Measurements from ENCODE around the gene DNAH3. TPM values are rescaled to one million over a fixed set of nuclear protein-coding genes. Genes with fewer than 3 reads are reported as not detected.

Gene DNAH3
- total and polyA plus RNA-seq, 3 donors from 2014 or later = 11.7 to 21.2 (median 19.9) TPM

- intact Hi-C loops (cut with DNase I; ENCODE audit: low total_unique reads) = no loop called here
- Histone ChIP-seq H3K27me3 (no peaks in the 10 kb centered on the region), H3K9me3 (no peaks in the 10 kb centered on the region), H3K4me3 (no peak overlapping the region), H3K36me3 (ENCODE audit: low read depth, missing control alignments) (no peaks in the 10 kb centered on the region), H3K27ac (no peak overlapping the region), H3K4me1 (no peaks in the 10 kb centered on the region)
- TF ChIP-seq, protein P1, sequence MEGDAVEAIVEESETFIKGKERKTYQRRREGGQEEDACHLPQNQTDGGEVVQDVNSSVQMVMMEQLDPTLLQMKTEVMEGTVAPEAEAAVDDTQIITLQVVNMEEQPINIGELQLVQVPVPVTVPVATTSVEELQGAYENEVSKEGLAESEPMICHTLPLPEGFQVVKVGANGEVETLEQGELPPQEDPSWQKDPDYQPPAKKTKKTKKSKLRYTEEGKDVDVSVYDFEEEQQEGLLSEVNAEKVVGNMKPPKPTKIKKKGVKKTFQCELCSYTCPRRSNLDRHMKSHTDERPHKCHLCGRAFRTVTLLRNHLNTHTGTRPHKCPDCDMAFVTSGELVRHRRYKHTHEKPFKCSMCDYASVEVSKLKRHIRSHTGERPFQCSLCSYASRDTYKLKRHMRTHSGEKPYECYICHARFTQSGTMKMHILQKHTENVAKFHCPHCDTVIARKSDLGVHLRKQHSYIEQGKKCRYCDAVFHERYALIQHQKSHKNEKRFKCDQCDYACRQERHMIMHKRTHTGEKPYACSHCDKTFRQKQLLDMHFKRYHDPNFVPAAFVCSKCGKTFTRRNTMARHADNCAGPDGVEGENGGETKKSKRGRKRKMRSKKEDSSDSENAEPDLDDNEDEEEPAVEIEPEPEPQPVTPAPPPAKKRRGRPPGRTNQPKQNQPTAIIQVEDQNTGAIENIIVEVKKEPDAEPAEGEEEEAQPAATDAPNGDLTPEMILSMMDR (IDR thresholded peaks at IDR 0.05) = no peak
- TF ChIP-seq POLR2A (IDR thresholded peaks at IDR 0.05) = no peak
- no peak for DNase-seq
- 100% methylated on average over 1 of the region's 1 CpG for WGBS, 2 donors
Observed at GRCh38 chr16:21021316-21021715, 129.3 kb downstream of the DNAH3 start.

DNA sequence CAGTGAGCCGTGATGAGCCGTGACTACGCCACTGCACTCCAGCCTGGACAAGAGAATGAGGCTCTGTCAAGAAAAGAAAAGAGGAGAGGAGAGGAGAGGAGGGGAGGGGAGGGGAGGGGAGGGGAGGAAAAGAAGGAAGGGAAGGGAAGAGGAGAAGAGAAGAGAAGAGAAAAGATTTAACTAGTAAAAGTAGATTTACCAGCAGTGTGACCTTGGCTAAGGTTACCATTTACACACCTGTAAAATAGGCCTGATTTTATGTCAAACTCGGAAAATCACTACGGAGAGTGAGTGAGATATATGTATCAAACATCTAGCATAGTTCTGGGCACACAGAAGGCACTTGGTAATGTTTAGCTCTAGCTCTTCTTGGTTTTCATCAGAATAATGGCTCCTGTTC, 140.8 kb downstream of the DNAH3 start:
- no peak for DNase-seq
- no peak for TF ChIP-seq POLR2A (IDR thresholded peaks at IDR 0.05)
- TF ChIP-seq, protein P1 (IDR thresholded peaks at IDR 0.05) = no peak
- WGBS, 2 donors = 92 to 95% methylated on average over 5 of the region's 5 CpGs
- Histone ChIP-seq H3K4me3 (no peak overlapping the region), H3K4me1 (no peaks in the 10 kb centered on the region), H3K27ac (no peak overlapping the region), H3K36me3 (ENCODE audit: low read depth, missing control alignments) (no peaks in the 10 kb centered on the region), H3K27me3 (no peaks in the 10 kb centered on the region), H3K9me3 (no peaks in the 10 kb centered on the region)
- intact Hi-C loops (cut with DNase I; ENCODE audit: low total_unique reads) = no loop called here

DNA sequence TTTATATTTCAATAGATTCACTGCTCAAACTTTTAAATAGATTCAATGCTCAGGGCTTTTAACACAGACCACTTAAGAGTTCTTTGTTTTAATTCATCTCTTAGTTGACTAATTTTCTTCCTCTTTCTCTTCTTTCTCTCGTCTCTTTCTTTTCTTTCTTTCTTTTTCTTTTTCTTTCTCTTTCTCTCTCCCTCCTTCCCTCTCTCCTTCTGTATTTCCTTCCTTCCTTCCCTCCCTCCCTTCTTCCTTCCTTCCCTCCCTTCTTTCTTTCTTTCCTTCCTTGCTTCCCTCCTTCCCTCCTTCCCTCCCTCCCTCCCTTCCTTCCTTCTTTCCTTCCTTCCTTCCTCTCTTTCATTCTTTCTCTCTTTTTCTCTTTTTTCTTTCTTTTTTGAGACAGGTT, 145.6 kb downstream of the DNAH3 start:
- Histone ChIP-seq H3K27me3 (no peaks in the 10 kb centered on the region), H3K27ac (no peak overlapping the region), H3K4me1 (no peaks in the 10 kb centered on the region), H3K9me3 (no peaks in the 10 kb centered on the region), H3K4me3 (no peak overlapping the region), H3K36me3 (ENCODE audit: low read depth, missing control alignments) (no peaks in the 10 kb centered on the region)
- DNase-seq = no peak
- intact Hi-C loops (cut with DNase I; ENCODE audit: low total_unique reads) = no loop called here
- whole genome bisulfite sequencing, 2 donors = 65 to 84% methylated on average over 1 of the region's 1 CpG
- no peak for TF ChIP-seq POLR2A (IDR thresholded peaks at IDR 0.05)
- TF ChIP-seq, protein P1 (IDR thresholded peaks at IDR 0.05) = no peak

- Histone ChIP-seq H3K4me3 (no peak overlapping the region), H3K27ac (no peak overlapping the region), H3K9me3 (no peaks in the 10 kb centered on the region), H3K4me1 (no peaks in the 10 kb centered on the region), H3K36me3 (ENCODE audit: low read depth, missing control alignments) (no peaks in the 10 kb centered on the region), H3K27me3 (no peaks in the 10 kb centered on the region)
- peak; percentile 34 for DNase-seq
- no peak for TF ChIP-seq POLR2A (IDR thresholded peaks at IDR 0.05)
- TF ChIP-seq, protein P1 (IDR thresholded peaks at IDR 0.05) = peak in 1 of 3 experiments; percentile 18
- 40 to 60% methylated on average over 3 of the region's 3 CpGs for WGBS, 2 donors
- intact Hi-C loops (cut with DNase I; ENCODE audit: low total_unique reads) = no loop called here
Observed at GRCh38 chr16:21001262-21001661, 149.4 kb downstream of the DNAH3 start.

GRCh38 chr16:20997147-20997546, 153.5 kb downstream of the DNAH3 start:
- intact Hi-C loops (cut with DNase I; ENCODE audit: low total_unique reads) = no loop called here
- Histone ChIP-seq H3K4me3 (no peak overlapping the region), H3K9me3 (no peaks in the 10 kb centered on the region), H3K27ac (no peak overlapping the region), H3K27me3 (no peaks in the 10 kb centered on the region), H3K36me3 (ENCODE audit: low read depth, missing control alignments) (no peaks in the 10 kb centered on the region), H3K4me1 (no peaks in the 10 kb centered on the region)
- WGBS, 2 donors = 77 to 90% methylated on average over 5 of the region's 5 CpGs
- TF ChIP-seq, protein P1 (IDR thresholded peaks at IDR 0.05) = no peak
- no peak for TF ChIP-seq POLR2A (IDR thresholded peaks at IDR 0.05)
- DNase-seq = no peak

Measured in testis (tissue), 3 donors.